Adrenal gland (tissue), 19 donors: Measurements from ENCODE around the gene SEZ6. TPM values are rescaled to one million over a fixed set of nuclear protein-coding genes. Genes with fewer than 3 reads are reported as not detected.
A peak's percentile ranks its signal among the peaks of the same experiment; 100 is the strongest.

Experiments
- DNase-seq, 7 donors: peaks; one replicate each; pipeline ENCODE4 v3.0.0-alpha.2; 2019 to 2020
- H3K27ac ChIP-seq, 5 donors: fragments of 200-600 bp; sonication (generic) in 4 of 5; 1 replicate in 3 of 5; 2 replicates in 2 of 5; pipeline versions ENCODE4 v1.5.1 to v1.8.0; 2016 to 2020; ENCODE audit warnings: mild to moderate bottlenecking in 1 of 5
- H3K27me3 ChIP-seq: fragments of 200-600 bp; 2 replicates; pipeline ENCODE4 v1.8.0; 2021
- H3K36me3 ChIP-seq, 2 donors: fragments of 200-600 bp; replicated peaks in 1 of 2; 1 replicate in 1 of 2; 2 replicates in 1 of 2; pipeline versions ENCODE4 v1.5.1 to v1.8.0; 2018 to 2022
- H3K4me1 ChIP-seq, 2 donors: fragments of 200-600 bp; replicated peaks in 1 of 2; 1 replicate in 1 of 2; 2 replicates in 1 of 2; pipeline versions ENCODE4 v1.5.1 to v1.8.0; 2018 to 2021
- H3K4me3 ChIP-seq, 4 donors: fragments of 200-600 bp; sonication (generic) in 3 of 4; one replicate each; pipeline ENCODE4 v1.5.1; 2016 to 2018
- H3K9me3 ChIP-seq, 3 donors: fragments of 200-600 bp; sonication (generic) in 1 of 3; replicated peaks in 1 of 3; 1 replicate in 2 of 3; 2 replicates in 1 of 3; pipeline versions ENCODE4 v1.5.1 to v1.8.0; 2016 to 2021
- POLR2A ChIP-seq, 2 donors: fragments of 450-650 bp; IDR thresholded peaks; one replicate each; pipeline ENCODE4 v1.6.1; 2017; ENCODE audit warnings: antibody characterized with exemption in 2 of 2, mild to moderate bottlenecking in 2 of 2, moderate library complexity in 1 of 2
- WGBS, 4 donors: extraction: QIAGEN DNeasy Blood & Tissue Kit in 2 of 4; methylation state at CpG; one replicate each; pipeline versions ENCODE4 v1.1.5 to v1.1.7; 2013 to 2017; 5-methylcytosine and 5-hydroxymethylcytosine counted together
- intact Hi-C, 2 donors: fragments of 100-400 bp; cut with DNase I; formaldehyde crosslinking; loops; one replicate each; pipeline versions ENCODE4 v1.14.1 to v1.15.0; 2022 to 2023
- long read RNA-seq, 10 donors: library from polyadenylated mRNA in 3 of 10; unstranded in 2 of 10; stranded (forward) in 1 of 10; transcript quantifications; one replicate each; pipeline ENCODE4 v2.0.0 and lab custom pipeline, GENCODE V29; 2021 to 2026
- polyA plus RNA-seq, 3 donors: library from polyadenylated mRNA; stranded (reverse); fragments of 200-250 nt in 2 of 3; fragments of 350-450 nt in 1 of 3; fragmentation: Illumina TruSeq in 1 of 3; extraction: RNeasy Lipid Tissue Mini Kit (QIAGEN cat#74804) in 1 of 3; gene quantifications; one replicate each; pipeline ENCODE4 v1.2.3, GENCODE V29; 2013 to 2014
- total RNA-seq, 9 donors: library from RNA; depleted of rRNA in 4 of 9; stranded (reverse); fragments of >200 nt in 4 of 9; fragments of 120-200 nt in 1 of 9; fragmentation: NEBNext Ultra II Directional in 1 of 9; extraction: Animal tissue kit (Norgen Biotek cat#: 25700) in 1 of 9; gene quantifications; one replicate each; pipeline versions ENCODE4 v1.1.0 to v1.2.4, GENCODE V29; 2013 to 2023
- TF ChIP-seq, protein P1 (sequence below), 6 experiments: fragments of 450-650 bp in 4 of 6; fragments of 200-600 bp in 2 of 6; sonication (generic) in 1 of 6; IDR thresholded peaks; 1 replicate in 5 of 6; 2 replicates in 1 of 6; pipeline versions ENCODE4 v1.5.1 to v1.8.0; 2016 to 2021; ENCODE audit warnings: antibody characterized with exemption in 6 of 6, mild to moderate bottlenecking in 2 of 6, moderate library complexity in 1 of 6
- donor health status: healthy with polysubstance abuse.
- donor health status: Bipolar disorder and iron deficiency.
- donor health status: DM: yes; HTN: yes; CAD: no.
- donor health status: DM: no; HTN: no; CAD: no.
- donor health status: DM: no; HTN: no; CAD: no.
- donor health status: DM: yes; HTN: yes; CAD: no.

Gene SEZ6, protein sequence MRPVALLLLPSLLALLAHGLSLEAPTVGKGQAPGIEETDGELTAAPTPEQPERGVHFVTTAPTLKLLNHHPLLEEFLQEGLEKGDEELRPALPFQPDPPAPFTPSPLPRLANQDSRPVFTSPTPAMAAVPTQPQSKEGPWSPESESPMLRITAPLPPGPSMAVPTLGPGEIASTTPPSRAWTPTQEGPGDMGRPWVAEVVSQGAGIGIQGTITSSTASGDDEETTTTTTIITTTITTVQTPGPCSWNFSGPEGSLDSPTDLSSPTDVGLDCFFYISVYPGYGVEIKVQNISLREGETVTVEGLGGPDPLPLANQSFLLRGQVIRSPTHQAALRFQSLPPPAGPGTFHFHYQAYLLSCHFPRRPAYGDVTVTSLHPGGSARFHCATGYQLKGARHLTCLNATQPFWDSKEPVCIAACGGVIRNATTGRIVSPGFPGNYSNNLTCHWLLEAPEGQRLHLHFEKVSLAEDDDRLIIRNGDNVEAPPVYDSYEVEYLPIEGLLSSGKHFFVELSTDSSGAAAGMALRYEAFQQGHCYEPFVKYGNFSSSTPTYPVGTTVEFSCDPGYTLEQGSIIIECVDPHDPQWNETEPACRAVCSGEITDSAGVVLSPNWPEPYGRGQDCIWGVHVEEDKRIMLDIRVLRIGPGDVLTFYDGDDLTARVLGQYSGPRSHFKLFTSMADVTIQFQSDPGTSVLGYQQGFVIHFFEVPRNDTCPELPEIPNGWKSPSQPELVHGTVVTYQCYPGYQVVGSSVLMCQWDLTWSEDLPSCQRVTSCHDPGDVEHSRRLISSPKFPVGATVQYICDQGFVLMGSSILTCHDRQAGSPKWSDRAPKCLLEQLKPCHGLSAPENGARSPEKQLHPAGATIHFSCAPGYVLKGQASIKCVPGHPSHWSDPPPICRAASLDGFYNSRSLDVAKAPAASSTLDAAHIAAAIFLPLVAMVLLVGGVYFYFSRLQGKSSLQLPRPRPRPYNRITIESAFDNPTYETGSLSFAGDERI
- total RNA-seq (1 to 10 TPM in 1 of 9 donors, under 1 TPM in 2, not detected in 6; 0.11 to 1.0 (median 0.14) TPM), polyA plus RNA-seq (under 1 TPM; 0.18 to 0.88 (median 0.47) TPM)
- long read RNA-seq, donor 1: 0 reads
- long read RNA-seq, donor 2: 0 reads
- long read RNA-seq, donor 3: 0 reads
- long read RNA-seq, donor 4: 0 reads
- long read RNA-seq, donor 5: 0 reads
- long read RNA-seq, donor 6, full-length matches to known transcripts: 1 of 2 reads
- long read RNA-seq, donor 6, partial matches to known transcripts: 1 of 2 reads
- long read RNA-seq, donor 6, other reads (novel, unspliced or antisense): 0 of 2 reads
- long read RNA-seq, donor 7: 0 reads
- long read RNA-seq, donor 8: 0 reads
- long read RNA-seq, donor 9: 0 reads
- long read RNA-seq, donor 10: 0 reads

- no peaks in the 10 kb centered on the region for H3K9me3 ChIP-seq
- H3K27me3 ChIP-seq: peaks cover 25% of the 10 kb centered on the region
- H3K4me3 ChIP-seq: no peak within 1 kb of the TSS
- TF ChIP-seq POLR2A (IDR thresholded peaks at IDR 0.05): no peak
- TF ChIP-seq, protein P1, sequence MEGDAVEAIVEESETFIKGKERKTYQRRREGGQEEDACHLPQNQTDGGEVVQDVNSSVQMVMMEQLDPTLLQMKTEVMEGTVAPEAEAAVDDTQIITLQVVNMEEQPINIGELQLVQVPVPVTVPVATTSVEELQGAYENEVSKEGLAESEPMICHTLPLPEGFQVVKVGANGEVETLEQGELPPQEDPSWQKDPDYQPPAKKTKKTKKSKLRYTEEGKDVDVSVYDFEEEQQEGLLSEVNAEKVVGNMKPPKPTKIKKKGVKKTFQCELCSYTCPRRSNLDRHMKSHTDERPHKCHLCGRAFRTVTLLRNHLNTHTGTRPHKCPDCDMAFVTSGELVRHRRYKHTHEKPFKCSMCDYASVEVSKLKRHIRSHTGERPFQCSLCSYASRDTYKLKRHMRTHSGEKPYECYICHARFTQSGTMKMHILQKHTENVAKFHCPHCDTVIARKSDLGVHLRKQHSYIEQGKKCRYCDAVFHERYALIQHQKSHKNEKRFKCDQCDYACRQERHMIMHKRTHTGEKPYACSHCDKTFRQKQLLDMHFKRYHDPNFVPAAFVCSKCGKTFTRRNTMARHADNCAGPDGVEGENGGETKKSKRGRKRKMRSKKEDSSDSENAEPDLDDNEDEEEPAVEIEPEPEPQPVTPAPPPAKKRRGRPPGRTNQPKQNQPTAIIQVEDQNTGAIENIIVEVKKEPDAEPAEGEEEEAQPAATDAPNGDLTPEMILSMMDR (IDR thresholded peaks at IDR 0.05): peak in 4 of 6 experiments; percentile 11 to 44 (median 28)
- no peaks in the 10 kb centered on the region for H3K36me3 ChIP-seq
- intact Hi-C loops: no loop called here
- no peak within 1 kb of the TSS for H3K27ac ChIP-seq
- DNase-seq: peak; percentile 72 to 88 (median 79)
- 2 to 6% (median 4%) methylated on average over 11 to 43 of the region's 43 CpGs for WGBS, 4 donors
- peaks cover 3 to 4% of the 10 kb centered on the region in 2 donors for H3K4me1 ChIP-seq
These were observed at the start of gene SEZ6 for GRCh38 chr17:29005936-29006511. TSS of gene SEZ6 (minus strand) at chr17:29006033. CDS start at chr17:29005869, 164 bp downstream.

DNA sequence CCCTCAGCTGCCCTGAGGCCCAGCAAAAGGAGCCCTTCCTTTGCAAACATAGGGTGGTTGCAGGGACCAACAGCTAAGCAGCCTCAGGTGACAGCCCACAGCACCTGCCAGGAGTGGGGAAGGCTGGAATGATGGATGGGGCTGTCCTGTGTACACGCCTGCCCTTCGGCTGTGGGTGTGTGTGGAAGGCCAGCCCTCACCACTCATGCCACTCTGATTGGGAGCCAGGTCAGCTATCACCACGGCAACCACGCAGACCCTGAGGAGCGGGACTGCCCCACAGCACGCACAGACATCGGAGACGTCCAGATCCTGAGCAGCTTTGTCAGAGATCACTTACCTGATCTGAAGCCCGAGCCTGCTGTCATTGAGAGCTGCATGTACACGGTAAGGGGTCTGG is 49.0 kb upstream of the SEZ6 start:
- TF ChIP-seq, protein P1 (IDR thresholded peaks at IDR 0.05): no peak
- TF ChIP-seq POLR2A (IDR thresholded peaks at IDR 0.05): no peak
- Histone ChIP-seq H3K36me3 (no peaks in the 10 kb centered on the region), H3K4me3 (no peak overlapping the region), H3K27ac (no peak overlapping the region), H3K4me1 (no peaks in the 10 kb centered on the region), H3K9me3 (no peaks in the 10 kb centered on the region), H3K27me3 (no peaks in the 10 kb centered on the region)
- peak in 1 of 7 donors; percentile 79 for DNase-seq
- intact Hi-C loops: no loop called here
- WGBS, 4 donors: 76 to 86% (median 81%) methylated on average over 2 to 10 of the region's 10 CpGs; no CpG with 5 or more reads in 1 of the 4 donors

- Histone ChIP-seq H3K27me3 (no peaks in the 10 kb centered on the region), H3K9me3 (no peaks in the 10 kb centered on the region), H3K27ac (no peak overlapping the region), H3K4me3 (no peak overlapping the region), H3K4me1 (no peaks in the 10 kb centered on the region), H3K36me3 (no peaks in the 10 kb centered on the region)
- no peak for DNase-seq
- intact Hi-C loops: no loop called here
- TF ChIP-seq, protein P1 (IDR thresholded peaks at IDR 0.05): no peak
- TF ChIP-seq POLR2A (IDR thresholded peaks at IDR 0.05): no peak
- WGBS, 4 donors: 76 to 85% (median 83%) methylated on average over 6 of the region's 6 CpGs
These were observed 45.9 kb upstream of the SEZ6 start for GRCh38 chr17:29051731-29052130.
